GM12892 (cell line): ENCODE measurements around the gene CNTLN.

ENCODE experiments used
- POLR2A ChIP-seq: IDR thresholded peaks from 2 replicates; pipeline ENCODE4 v1.6.1; 2011; ENCODE audit warnings: low read depth, low read length, control low read depth
- POLR2AphosphoS5 ChIP-seq: IDR thresholded peaks from 2 replicates; pipeline ENCODE4 v1.6.1; 2011; ENCODE audit warnings: low read depth, low read length, control low read depth

- no peak for TF ChIP-seq POLR2A
- no peak for TF ChIP-seq POLR2AphosphoS5
Observed at GRCh38 chr9:17319864-17320263, 185.0 kb downstream of the CNTLN start.
